ENCODE measurements around the gene SKA2.
"Not testable (repeated sequence)": the region's sequence is repeated elsewhere in the genome, so short reads cannot be mapped to it uniquely, and the experiment has no call there.

The SKA2 gene, protein sequence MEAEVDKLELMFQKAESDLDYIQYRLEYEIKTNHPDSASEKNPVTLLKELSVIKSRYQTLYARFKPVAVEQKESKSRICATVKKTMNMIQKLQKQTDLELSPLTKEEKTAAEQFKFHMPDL

DNA sequence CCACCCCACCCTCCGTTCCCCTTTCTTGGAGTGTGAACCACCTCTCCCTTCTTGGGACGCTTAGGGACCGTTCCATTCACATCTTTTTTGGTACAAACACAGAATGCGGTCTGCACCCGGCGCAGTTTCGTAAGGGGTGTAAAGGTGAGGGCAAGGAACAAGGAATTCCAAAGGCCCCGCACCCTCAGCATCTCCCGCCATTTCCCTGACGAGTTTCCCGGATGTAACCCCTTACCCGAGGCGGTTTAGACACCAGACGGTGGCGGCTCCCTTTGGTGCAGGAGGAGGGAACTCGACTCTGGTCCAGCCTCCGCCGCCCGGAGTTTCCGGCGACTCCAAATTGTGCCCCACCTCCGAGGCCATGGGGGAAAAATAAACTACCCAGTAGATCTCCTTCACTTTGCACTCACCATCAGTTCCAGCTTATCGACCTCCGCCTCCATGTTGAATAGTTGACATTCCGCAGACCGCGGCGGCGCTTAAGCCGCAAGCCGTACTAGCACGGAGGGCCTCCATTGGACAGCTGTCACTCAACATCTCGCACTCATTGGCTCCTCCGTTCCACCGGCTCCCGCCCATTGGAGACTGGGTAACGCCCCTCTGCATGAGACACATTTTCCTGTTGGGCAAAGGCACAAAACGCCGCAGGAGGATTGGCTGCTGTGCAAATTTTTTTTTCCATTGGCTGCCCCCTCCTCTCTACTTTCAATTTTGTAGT is at the start of gene SKA2:
Gene SKA2 (minus strand): TSS at position 466 of the 718 bp plus-strand sequence. CDS start 23 bp downstream, at position 443.
- in situ Hi-C loops (cut with HindIII; ENCODE audit: low sequenced_read_pairs), result no loop called here

DNA sequence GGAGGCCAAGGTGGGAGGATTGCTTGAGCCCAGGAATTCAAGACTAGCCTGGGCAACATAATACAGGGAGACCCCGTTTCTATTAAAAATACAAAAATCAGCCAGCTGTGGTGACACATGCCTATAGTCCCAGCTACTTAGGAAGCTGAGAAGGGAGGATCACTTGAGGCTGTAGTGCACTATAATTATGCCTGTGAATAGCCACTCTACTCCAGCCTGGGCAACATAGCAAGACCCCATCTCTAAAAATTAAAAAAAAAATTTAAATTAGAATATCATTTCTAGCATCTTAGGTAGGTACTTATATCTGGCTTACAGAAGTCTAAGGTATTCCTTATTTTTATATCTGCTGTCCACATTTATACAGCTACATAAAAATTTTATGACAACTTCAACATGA is 47.3 kb upstream of the SKA2 start:
- in situ Hi-C loops (cut with HindIII; ENCODE audit: low sequenced_read_pairs), result no loop called here

- in situ Hi-C loops (cut with HindIII; ENCODE audit: low sequenced_read_pairs), result no loop called here
Measured at GRCh38 chr17:59199398-59199797, 44.4 kb upstream of the SKA2 start.

GRCh38 chr17:59193336-59193862 is 38.4 kb upstream of the SKA2 start:
- in situ Hi-C loops (cut with HindIII; ENCODE audit: low sequenced_read_pairs), result loop anchor here (5.0 kb wide), 1 partner anchor 61 kb away; no protein-coding TSS in a partner anchor

DNA sequence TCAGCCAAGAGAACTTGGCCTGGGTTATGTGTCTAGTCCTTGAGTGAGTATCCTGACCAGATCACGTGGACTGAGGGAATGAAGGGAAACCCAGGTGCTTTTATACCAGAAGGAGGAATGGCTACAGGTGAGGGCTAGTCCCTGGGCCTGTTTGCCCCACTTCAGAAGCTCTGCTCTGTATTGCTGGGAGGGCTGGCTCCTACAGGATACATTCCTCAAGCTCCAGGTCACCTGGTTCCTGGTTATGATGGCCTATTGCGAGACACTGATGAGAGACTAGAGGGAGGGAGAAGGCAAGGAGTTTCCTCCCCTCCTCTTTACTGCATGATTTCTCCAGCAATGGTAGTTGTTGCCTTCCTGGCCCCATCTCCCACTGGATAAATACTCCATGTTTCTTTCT is 35.8 kb upstream of the SKA2 start:
- in situ Hi-C loops (cut with HindIII; ENCODE audit: low sequenced_read_pairs), result loop anchor here (5.0 kb wide), 1 partner anchor 59 kb away; no protein-coding TSS in a partner anchor

GRCh38 chr17:59186850-59187249 is 31.9 kb upstream of the SKA2 start:
- in situ Hi-C loops (cut with HindIII; ENCODE audit: low sequenced_read_pairs), result no loop called here

DNA sequence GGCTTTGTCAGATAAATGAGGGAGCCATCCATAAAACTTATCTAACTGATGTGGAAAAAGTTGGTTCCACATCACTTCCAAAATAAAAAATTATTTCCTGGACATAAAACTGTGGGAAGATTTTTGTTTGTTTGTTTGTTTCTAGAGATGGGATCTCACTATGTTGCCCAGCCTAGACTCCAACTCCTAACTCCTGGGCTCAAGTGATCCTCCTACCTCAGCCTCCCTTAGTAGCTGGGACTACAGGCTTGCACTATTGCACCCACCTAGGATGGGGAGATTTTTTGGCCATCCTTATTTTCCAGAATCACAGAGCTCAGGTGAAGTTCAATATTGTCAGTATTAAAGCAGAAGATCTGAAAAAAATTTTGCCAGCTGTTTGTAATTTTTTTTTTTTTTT is 31.0 kb upstream of the SKA2 start:
- in situ Hi-C loops (cut with HindIII; ENCODE audit: low sequenced_read_pairs), result no loop called here

GRCh38 chr17:59181481-59181880 is 26.5 kb upstream of the SKA2 start:
- in situ Hi-C loops (cut with HindIII; ENCODE audit: low sequenced_read_pairs), result no loop called here

- in situ Hi-C loops (cut with HindIII; ENCODE audit: low sequenced_read_pairs), result no loop called here
Measured at GRCh38 chr17:59180626-59181025, 25.6 kb upstream of the SKA2 start.

- in situ Hi-C loops (cut with HindIII; ENCODE audit: low sequenced_read_pairs), result not testable (repeated sequence)
Measured at GRCh38 chr17:59179601-59180000, 24.6 kb upstream of the SKA2 start.

- in situ Hi-C loops (cut with HindIII; ENCODE audit: low sequenced_read_pairs), result no loop called here
Measured at GRCh38 chr17:59178266-59178985, 23.4 kb upstream of the SKA2 start.

DNA sequence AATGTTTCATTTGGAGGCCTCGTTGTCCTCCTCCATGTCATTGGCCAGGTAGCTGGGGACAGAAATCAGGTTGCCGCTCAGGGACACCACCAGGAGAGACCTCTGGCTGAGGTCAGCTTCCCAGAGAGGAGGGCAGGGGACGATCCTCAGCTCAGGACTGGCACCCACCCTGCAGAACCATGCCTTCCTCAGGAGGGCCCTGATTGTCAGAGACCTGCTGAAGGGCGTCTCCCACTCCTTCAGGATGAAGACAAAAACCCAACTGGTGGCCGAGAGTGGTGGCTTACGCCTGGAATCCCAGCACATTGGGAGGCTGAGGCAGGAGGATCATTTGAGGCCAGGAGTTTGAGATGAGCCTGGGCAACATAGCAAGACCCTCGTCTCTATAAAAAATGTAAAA is 20.1 kb upstream of the SKA2 start:
- in situ Hi-C loops (cut with HindIII; ENCODE audit: low sequenced_read_pairs), result no loop called here

DNA sequence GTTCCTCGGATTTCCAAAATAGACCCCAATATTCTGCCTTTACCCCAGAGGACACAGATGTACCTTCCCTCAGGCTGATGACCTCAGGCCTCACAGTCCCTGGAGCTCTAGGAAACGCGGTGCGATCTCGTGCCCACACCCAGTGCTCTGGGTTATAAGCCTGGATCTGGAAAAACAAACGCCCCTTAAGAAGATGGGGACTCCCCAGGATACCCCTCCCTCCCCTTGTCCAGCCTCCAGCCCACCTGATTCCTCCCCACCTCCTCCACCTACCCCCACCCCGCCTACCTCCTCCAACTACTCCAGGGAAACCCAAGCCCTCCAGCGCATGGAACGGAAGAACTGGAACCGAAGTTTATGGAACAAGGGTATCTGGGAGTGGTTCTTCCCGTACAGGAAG is 19.7 kb upstream of the SKA2 start:
- in situ Hi-C loops (cut with HindIII; ENCODE audit: low sequenced_read_pairs), result no loop called here

DNA sequence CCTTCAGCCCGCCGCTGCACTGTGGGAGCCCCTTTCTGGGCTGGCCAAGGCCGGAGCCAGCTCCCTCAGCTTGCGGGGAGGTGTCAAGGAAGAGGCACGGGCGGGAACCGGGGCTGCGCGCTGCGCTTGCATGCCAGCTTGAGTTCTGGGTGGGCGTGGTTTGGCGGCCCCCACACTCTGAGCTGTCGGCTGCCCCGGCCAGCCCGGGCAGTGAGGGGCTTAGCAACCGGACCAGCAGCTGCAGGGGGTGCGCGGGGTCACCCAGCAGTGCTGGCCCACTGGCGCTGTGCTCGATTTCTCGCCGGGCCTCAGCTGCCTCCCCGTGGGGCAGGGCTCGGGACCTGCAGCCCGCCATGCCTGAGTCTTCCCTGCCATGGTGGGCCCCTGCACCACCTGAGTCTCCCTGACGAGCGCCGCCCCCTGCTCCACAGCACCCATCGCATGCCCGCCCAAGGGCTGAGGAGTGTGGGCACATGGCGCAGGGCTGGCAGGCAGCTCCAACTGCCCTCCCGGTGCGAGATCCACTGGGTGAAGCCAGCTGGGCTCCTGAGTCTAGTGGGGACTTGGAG is 17.5 kb upstream of the SKA2 start:
- in situ Hi-C loops (cut with HindIII; ENCODE audit: low sequenced_read_pairs), result no loop called here

DNA sequence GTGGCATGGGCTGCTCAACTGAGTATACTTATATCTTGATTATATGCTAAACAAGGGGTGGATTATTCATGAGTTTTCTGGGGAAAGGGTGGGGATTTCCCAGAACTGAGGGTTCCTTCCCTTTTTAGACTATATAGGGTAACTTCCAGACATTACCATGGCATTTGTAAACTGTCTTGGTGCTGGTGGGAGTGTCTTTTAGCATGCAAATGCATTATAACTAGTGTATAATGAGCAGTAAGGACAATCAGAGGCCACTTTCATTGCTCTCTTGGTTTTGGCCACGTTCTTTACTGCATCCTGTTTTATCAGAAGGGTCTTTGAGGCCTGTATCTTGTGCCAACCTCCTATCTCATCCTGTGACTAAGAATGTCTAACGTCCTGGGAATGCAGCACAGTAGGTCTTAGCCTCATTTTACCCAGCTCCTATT is 12.6 kb upstream of the SKA2 start:
- in situ Hi-C loops (cut with HindIII; ENCODE audit: low sequenced_read_pairs), result no loop called here

GRCh38 chr17:59165933-59166342 is 11.0 kb upstream of the SKA2 start:
- in situ Hi-C loops (cut with HindIII; ENCODE audit: low sequenced_read_pairs), result no loop called here

- in situ Hi-C loops (cut with HindIII; ENCODE audit: low sequenced_read_pairs), result no loop called here
Measured at GRCh38 chr17:59161477-59161876, 6.5 kb upstream of the SKA2 start.

- in situ Hi-C loops (cut with HindIII; ENCODE audit: low sequenced_read_pairs), result no loop called here
Measured at GRCh38 chr17:59160157-59161025, 5.4 kb upstream of the SKA2 start.

GRCh38 chr17:59155439-59156177 is 622 bp upstream of the SKA2 start, which contains the start of gene PRR11:
PRR11 (plus strand) TSS chr17:59155746; CDS start chr17:59169753, 14,007 bp downstream.
- in situ Hi-C loops (cut with HindIII; ENCODE audit: low sequenced_read_pairs), result no loop called here

- in situ Hi-C loops (cut with HindIII; ENCODE audit: low sequenced_read_pairs), result no loop called here
Measured at GRCh38 chr17:59154292-59154720, 680 bp downstream of the SKA2 start.
